SW 1271 (cell line): Measurements from ENCODE around the gene CAMK2A.

Experiments
- DNase-seq, 2 experiments: peaks; one replicate each; lab custom pipeline; 2025; lab: John Stamatoyannopoulos, UW

Gene CAMK2A

GRCh38 chr5:150278046-150278730 is 11.4 kb downstream of the CAMK2A start:
- no peak for DNase-seq

- no peak for DNase-seq
Observed at GRCh38 chr5:150277043-150277442, 12.5 kb downstream of the CAMK2A start.

GRCh38 chr5:150274811-150275210 is 14.8 kb downstream of the CAMK2A start:
- no peak for DNase-seq

GRCh38 chr5:150272531-150272930 is 17.0 kb downstream of the CAMK2A start:
- peak; percentile 42 to 58 for DNase-seq

GRCh38 chr5:150271923-150272322 is 17.6 kb downstream of the CAMK2A start:
- no peak for DNase-seq

- DNase-seq = no peak
Observed at GRCh38 chr5:150271296-150271692, 18.3 kb downstream of the CAMK2A start.

GRCh38 chr5:150270541-150271295 is 18.9 kb downstream of the CAMK2A start:
- no peak for DNase-seq

GRCh38 chr5:150266871-150267291 is 22.7 kb downstream of the CAMK2A start:
- DNase-seq = no peak

GRCh38 chr5:150265870-150266383 is 23.6 kb downstream of the CAMK2A start:
- DNase-seq = no peak

- DNase-seq = no peak
Observed at GRCh38 chr5:150264667-150265603, 24.6 kb downstream of the CAMK2A start.

- DNase-seq = peak in 1 of 2 experiments; percentile 62
Observed at GRCh38 chr5:150263801-150264621, 25.6 kb downstream of the CAMK2A start.

- DNase-seq = no peak
Observed at GRCh38 chr5:150263375-150263775, 26.2 kb downstream of the CAMK2A start.

- DNase-seq = no peak
Observed at GRCh38 chr5:150262502-150262901, 27.1 kb downstream of the CAMK2A start.

- DNase-seq = no peak
Observed at GRCh38 chr5:150261231-150261630, 28.3 kb downstream of the CAMK2A start.

- no peak for DNase-seq
Observed at GRCh38 chr5:150258130-150258529, 31.4 kb downstream of the CAMK2A start.

- DNase-seq = no peak
Observed at GRCh38 chr5:150257424-150257823, 32.1 kb downstream of the CAMK2A start.

GRCh38 chr5:150256410-150257064 is 33.0 kb downstream of the CAMK2A start:
- no peak for DNase-seq

GRCh38 chr5:150255659-150256409 is 33.7 kb downstream of the CAMK2A start:
- no peak for DNase-seq

GRCh38 chr5:150254774-150255173 is 34.8 kb downstream of the CAMK2A start:
- DNase-seq = no peak

- DNase-seq = no peak
Observed at GRCh38 chr5:150254363-150254762, 35.2 kb downstream of the CAMK2A start.
